Activated CD8-positive, alpha-beta T cell treated with anti-CD3 and anti-CD28 coated beads for 36 hours (primary cell): ENCODE measurements around the gene EIF6. TPM values are rescaled to one million over a fixed set of nuclear protein-coding genes. Genes with fewer than 3 reads are reported as not detected.

Experiments used
- ATAC-seq: fragments of 200-7000 bp; cut with Tn5 transposase; one replicate; pipeline ENCODE4 v1.10.0; 2021; ENCODE audit warnings: mild to moderate bottlenecking, moderate library complexity
- CTCF ChIA-PET: fragments of 350-600 bp; sonication (Branson Sonifier 250); formaldehyde crosslinking; loops from one replicate; lab custom pipeline; 2021; ENCODE audit warnings: antibody characterized with exemption; lab: Charles Lee
- POLR2A ChIA-PET: fragments of 350-600 bp; sonication (Branson Sonifier 250); formaldehyde crosslinking; loops from one replicate; lab custom pipeline; 2021; ENCODE audit warnings: antibody characterized with exemption; lab: Charles Lee
- DNase-seq: peaks from one replicate; pipeline ENCODE4 v3.0.0-alpha.2; 2020
- H3K27ac Mint-ChIP-seq: one replicate; pipeline ENCODE4 v1.8.0; 2021; ENCODE audit warnings: mild to moderate bottlenecking, mixed read lengths
- H3K27me3 Mint-ChIP-seq: one replicate; pipeline ENCODE4 v1.8.0; 2021; ENCODE audit warnings: mixed read lengths
- H3K36me3 Mint-ChIP-seq: one replicate; pipeline ENCODE4 v1.8.0; 2021; ENCODE audit warnings: low read depth, mixed read lengths
- H3K4me1 Mint-ChIP-seq: one replicate; pipeline ENCODE4 v1.8.0; 2021; ENCODE audit warnings: low read depth, mixed read lengths
- H3K4me3 Mint-ChIP-seq: one replicate; pipeline ENCODE4 v1.8.0; 2021; ENCODE audit warnings: mild to moderate bottlenecking, moderate library complexity, mixed read lengths
- H3K9me3 Mint-ChIP-seq: one replicate; pipeline ENCODE4 v1.8.0; 2021; ENCODE audit warnings: mixed read lengths
- CTCF ChIP-seq: fragments of 200-600 bp; IDR thresholded peaks from one replicate; pipeline ENCODE4 v1.8.0; 2022; ENCODE audit warnings: antibody characterized with exemption, mild to moderate bottlenecking
- intact Hi-C: fragments of 100-400 bp; cut with micrococcal nuclease; formaldehyde crosslinking; loops from one replicate; pipeline ENCODE4 v1.10.0; 2022
- total RNA-seq, 2 experiments: library from RNA; stranded (reverse); gene quantifications; one replicate each; pipeline ENCODE4 v1.2.3, GENCODE V29; 2021

The EIF6 gene
- total RNA-seq, 2 experiments from 2014 or later = 132 to 144 TPM

GRCh38 chr20:35274172-35275092 is 10.1 kb downstream of the EIF6 start:
- TF ChIP-seq CTCF = no peak
- ATAC-seq = no peak
- ChIA-PET CTCF (interaction anchor here (0.7 to 1.4 kb wide), 2 partner anchors 66 to 127 kb away, joined by 3 read pairs; partner anchors contain the start of gene EDEM2), POLR2A (interaction anchor here (0.8 kb wide), 1 partner anchor 8 kb away, joined by 3 read pairs; no protein-coding TSS in a partner anchor)
- Mint-ChIP-seq H3K27me3 (no peaks in the 10 kb centered on the region), H3K36me3 (peaks cover 38% of the 10 kb centered on the region), H3K9me3 (no peaks in the 10 kb centered on the region), H3K4me1 (peaks cover 8% of the 10 kb centered on the region), H3K27ac (no peak overlapping the region), H3K4me3 (no peak overlapping the region)
- no peak for DNase-seq
- intact Hi-C loops = no loop called here

- intact Hi-C loops = no loop called here
- ChIA-PET POLR2A (no interaction called here), CTCF (interaction anchor here (0.9 to 1.0 kb wide), 2 partner anchors 9 to 129 kb away, joined by 4 read pairs; no protein-coding TSS in a partner anchor)
- Mint-ChIP-seq H3K27ac (peak overlapping the region; percentile 15), H3K27me3 (no peaks in the 10 kb centered on the region), H3K4me3 (no peak overlapping the region), H3K4me1 (peaks cover 10% of the 10 kb centered on the region), H3K9me3 (no peaks in the 10 kb centered on the region), H3K36me3 (peaks cover 34% of the 10 kb centered on the region)
- no peak for TF ChIP-seq CTCF
- no peak for ATAC-seq
- DNase-seq = no peak
These were observed 11.0 kb downstream of the EIF6 start for GRCh38 chr20:35273449-35274171.

GRCh38 chr20:35271904-35272303 is 12.7 kb downstream of the EIF6 start:
- ATAC-seq (no peak), DNase-seq (no peak)
- intact Hi-C loops = no loop called here
- no peak for TF ChIP-seq CTCF
- Mint-ChIP-seq H3K36me3 (peaks cover 27% of the 10 kb centered on the region), H3K27me3 (no peaks in the 10 kb centered on the region), H3K9me3 (no peaks in the 10 kb centered on the region), H3K4me1 (peaks cover 10% of the 10 kb centered on the region), H3K27ac (no peak overlapping the region), H3K4me3 (no peak overlapping the region)
- CTCF ChIA-PET = interaction anchor here (0.5 to 4.9 kb wide), 3 partner anchors 126 to 394 kb away, joined by 3 to 38 read pairs (median 3); partner anchors contain the start of gene EDEM2
- POLR2A ChIA-PET = no interaction called here

GRCh38 chr20:35271073-35271882 is 13.3 kb downstream of the EIF6 start:
- peak overlapping the region; percentile 10 for H3K27ac Mint-ChIP-seq

More at GRCh38 chr20:35271073-35271882, 13.3 kb downstream of the EIF6 start:
- Mint-ChIP-seq H3K4me1 (peaks cover 5% of the 10 kb centered on the region), H3K27me3 (no peaks in the 10 kb centered on the region), H3K4me3 (no peak overlapping the region), H3K36me3 (peaks cover 22% of the 10 kb centered on the region), H3K9me3 (no peaks in the 10 kb centered on the region)
- intact Hi-C loops = no loop called here
- DNase-seq (no peak), ATAC-seq (no peak)
- no peak for TF ChIP-seq CTCF
- ChIA-PET POLR2A (interaction anchor here (1.7 kb wide), 1 partner anchor 13 kb away, joined by 5 read pairs; the partner anchor contains the start of gene EIF6), CTCF (interaction anchor here (0.8 to 4.9 kb wide), 2 partner anchors 33 to 125 kb away, joined by 3 to 38 read pairs; partner anchors contain the start of gene EDEM2)
